HCEC 1CT (cell line): ENCODE measurements around the gene LTBP2.

Experiments used
- DNase-seq: peaks from one replicate; pipeline ENCODE4 v3.0.0-alpha.2; 2017

LTBP2 gene

DNA sequence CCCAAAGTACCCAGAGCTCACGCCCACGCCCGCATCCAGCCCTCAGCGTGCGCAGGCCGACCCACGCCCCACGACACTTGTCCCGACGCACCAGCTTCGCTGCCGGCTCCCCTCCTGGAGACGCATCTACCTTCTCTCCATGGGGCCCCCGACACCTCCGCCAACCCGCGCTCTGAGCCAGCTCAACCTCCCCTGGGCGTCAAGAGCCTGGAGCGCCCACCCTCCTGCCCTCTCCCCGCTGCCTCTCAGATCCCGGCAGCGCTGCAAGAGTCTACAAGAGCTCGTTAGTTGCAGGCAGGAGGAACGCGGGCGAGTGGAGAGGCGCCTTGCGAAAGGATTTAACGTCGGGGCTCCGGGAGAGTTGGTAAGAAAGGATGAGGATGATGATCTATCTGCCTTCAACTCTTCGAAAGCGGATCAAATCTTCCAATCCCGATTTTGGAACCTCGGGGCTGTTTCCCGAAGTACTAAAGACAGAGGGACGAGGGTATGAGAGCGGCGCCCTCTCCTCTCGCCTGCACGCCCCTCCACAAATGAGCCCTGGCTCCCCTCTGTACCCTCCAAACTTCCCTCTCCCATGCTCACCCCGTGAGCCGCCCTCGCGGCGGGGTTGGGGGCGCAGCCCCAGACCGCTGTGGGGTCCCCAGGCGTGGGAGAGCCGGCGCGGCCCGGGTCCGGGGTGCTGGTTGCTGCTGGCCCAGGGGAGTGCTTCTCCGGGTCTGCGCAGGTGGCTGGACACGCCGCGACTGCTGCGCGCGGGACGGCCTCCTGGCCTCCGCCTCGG, 979 bp downstream of the LTBP2 start:
- no peak for DNase-seq

DNA sequence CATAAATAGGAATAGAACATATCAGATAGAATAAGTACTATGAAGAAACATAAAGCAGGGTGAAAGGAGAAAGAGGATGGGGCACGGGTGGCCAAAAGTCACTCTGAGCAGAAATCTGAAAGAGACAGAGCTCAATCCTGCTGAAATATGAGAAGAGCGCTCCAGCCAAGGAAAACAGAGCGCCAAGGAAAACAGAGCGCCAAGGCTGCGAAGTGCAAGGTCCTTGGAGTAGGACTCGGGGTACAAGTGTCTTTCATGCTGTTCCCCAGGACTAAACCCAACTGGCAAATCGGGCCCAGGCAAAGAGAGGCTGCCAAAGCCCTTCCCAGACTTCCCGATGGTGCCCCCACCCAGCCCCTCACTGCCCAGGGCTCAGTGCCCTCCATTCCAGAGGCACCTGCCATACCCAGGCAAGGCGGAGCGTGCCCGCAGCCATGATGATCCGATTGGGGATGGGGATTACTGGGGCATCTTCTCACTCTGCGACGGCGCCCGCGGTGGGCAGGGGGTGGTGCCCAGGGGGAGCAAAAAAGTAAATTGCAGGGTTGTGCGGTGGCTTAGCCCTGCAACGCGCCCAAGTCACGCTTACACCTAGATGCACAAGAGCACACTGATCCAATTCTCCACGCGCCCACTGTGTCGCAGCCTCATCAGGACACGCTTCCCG, 1.7 kb downstream of the LTBP2 start:
- DNase-seq = no peak

DNA sequence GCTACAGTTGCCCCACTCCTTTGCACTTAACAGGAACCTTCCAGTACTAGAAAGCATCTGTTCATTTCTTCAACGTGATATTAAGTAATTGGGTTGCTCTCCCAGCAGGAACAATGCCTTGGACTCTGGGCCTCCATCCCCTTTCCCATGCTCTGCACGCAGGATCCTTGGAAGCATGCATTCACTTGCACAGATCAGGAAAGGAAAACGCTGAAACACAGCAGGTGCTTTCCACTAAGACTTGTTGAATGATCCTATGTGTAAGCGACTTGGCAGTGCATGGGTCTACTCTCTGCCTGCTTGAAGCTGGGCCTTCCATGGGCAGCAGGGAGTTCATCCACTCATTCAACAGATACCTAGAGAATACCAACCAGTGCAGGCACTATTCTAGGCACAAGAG, 2.3 kb downstream of the LTBP2 start:
- no peak for DNase-seq

DNA sequence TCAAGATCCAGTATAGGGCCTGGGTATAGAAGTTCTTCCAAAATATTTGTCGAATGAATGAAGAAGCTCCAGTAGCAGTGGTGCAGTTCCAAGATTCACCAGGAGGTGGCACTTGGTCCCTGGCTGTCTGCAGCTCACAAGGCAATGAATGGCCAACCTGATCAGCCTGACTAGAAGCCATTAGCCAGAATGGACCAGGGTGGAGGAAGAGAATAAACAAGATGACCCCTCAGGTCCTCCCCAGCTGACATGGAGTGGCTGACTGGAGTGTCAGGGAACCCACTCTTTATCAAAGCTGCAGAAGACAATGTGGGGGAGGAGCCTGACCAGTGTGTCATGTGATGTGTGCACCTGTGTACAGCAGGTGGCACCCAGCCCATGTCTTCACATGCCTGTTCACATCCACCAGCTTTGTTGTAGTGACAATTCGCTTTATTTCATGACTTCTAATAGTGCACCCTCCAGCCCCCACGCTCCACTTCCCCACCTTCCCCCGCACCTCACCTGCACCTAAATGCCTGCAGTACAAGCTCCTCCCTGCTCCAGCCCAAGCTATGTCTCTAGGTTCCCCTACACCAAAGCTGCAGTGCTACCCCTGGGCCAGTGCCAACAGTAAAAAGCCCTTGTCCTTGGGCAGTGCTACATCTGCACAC, 3.0 kb downstream of the LTBP2 start:
- DNase-seq = peak; percentile 76

DNA sequence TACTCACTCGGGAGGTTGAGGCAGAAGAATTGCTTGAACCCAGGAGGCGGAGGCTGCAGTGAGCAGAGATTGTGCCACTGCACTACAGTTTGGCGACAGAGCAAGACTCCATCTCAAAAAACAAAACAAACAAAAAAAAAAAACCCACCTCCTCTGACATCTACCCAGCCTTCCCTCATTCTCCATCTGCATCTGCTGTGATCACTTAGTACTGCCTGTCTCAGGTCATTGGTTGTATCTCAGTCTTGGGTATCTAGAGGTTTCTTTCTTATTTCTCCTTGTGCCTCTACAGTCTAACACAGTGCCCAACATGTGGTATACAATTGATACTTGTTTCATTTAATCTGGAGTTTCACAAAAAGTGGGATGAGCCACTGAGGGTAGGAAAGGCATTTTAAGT, 5.3 kb downstream of the LTBP2 start:
- DNase-seq = no peak

DNA sequence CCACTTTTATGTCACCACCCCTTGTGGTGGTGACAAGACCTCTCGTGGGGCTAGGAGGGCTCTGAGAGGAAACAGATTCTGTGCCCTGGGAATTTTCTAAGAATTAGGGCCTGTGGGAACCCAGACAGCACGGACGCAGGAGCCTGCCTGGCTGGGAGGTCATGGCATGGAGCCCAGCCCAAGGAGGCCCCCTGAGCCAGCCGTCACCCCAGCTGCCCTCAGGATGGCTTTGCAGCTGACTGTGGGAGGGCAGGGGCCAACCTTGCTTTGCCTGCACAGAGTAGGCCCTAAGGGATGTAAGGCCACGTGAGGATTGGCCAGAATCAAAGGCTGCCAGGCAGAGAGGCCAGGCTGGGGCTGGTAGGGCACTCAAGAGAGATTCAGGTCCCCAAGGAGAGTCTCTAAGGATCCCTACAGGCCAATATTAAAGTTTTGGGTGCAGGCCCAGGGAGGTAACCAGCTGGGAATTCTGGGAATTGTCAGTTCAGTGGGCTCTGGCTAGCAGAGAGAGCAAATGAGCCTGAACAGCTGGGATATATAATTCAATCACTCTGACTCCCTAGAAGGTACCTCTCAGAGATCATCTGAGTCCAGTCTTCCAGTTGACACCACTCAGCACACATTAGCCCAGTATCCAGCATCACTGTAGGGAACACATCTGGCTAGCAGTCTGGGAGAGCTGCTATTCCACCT, 6.4 kb downstream of the LTBP2 start:
- DNase-seq = no peak

DNA sequence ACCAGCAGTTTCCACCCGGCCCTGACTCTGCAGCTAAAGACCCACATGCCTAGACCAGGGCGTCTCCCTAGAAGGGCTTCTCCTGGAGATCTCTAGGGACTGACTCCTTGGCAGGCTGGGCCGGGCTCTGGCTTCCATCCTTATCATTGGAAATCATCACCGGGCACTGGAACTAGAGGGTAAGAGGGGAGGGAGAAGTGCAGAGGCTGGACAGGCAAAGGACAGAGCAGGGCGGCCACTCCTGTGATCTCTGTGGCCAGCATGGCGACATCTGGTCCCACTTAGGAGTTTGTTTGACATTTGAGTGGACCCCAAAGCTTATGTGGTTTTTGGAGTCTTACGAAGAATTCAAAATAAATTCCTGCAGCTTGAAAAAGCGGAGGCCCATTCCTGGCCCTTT, 7.1 kb downstream of the LTBP2 start:
- DNase-seq = no peak

DNA sequence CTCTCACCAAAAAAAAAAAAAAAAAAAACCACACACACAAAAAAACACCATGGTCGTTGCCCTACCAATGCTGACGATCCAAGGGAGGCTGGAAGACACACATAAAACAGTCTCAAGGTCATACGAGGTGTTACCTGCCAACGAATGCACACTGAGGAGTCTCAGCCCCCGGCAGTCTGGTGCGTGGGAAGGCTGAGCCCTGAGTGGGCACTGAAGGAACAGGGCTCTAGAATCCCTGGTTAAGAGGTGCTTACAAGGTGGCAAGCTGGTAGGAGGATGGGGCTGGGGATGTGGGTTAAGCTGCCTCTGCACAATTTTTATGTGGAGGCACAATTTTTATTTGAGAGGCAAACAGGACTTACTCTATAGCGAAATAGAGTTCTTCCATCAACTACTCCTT, 7.9 kb downstream of the LTBP2 start:
- no peak for DNase-seq

DNA sequence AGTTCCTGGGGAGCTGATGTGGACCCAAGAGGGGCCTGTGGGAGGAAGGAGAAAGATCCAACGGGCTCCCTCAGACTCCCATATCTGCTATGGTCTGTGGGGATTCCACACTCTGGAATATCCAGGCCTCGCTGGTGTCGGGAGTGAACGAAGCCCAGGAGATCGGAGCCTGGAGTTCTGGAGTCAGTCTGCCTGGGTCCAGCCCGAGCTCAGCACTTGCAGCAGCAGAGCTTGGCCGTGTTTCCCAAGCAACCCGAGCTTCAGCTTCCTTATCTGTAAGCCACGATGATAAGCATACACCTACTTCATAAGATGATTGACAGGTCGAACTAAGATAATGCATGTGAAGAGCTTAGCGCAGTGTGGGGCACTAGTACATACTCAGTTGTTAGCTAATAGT, 10.1 kb downstream of the LTBP2 start:
- no peak for DNase-seq

DNA sequence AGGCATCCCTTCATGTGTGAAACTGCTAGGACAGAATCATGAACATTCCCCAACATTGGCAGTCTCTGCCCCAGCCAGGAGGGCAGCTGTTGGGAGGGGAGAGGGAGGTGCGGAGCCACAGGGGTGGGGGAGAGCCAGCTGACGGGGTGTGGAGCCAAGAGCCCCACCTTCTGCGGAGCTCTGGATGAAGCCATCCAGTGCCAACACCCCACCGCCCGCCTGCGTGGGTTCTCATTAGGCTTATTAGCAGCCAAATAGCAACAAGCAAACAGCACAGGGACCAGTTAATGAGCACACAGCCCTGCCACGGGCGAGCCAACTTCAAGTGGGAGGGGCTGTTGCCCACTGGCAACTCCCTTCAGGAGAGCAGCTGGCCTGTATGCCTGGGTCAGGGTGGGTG, 12.1 kb downstream of the LTBP2 start:
- no peak for DNase-seq

DNA sequence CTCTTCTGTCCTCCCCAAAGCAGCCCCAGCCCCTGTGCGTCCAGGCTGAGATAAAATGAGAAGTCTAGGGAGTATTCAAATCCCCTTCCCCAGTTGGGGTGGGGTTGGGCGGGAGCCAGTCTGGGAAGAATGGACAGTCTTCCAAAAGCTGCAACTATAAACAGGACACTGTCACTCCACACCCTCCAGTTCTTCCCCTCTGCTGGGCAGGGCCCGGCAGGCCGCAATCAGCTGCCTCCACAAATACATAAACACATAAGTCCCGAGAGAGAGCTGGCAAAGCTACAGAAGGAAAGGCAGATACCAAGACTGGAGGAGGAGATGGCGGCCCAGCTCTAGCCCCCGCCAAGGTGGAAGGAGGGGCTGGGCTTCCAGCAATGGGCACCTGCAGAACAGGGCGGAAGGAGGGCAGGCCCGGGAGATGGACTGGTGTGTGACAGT, 12.7 kb downstream of the LTBP2 start:
- no peak for DNase-seq

DNA sequence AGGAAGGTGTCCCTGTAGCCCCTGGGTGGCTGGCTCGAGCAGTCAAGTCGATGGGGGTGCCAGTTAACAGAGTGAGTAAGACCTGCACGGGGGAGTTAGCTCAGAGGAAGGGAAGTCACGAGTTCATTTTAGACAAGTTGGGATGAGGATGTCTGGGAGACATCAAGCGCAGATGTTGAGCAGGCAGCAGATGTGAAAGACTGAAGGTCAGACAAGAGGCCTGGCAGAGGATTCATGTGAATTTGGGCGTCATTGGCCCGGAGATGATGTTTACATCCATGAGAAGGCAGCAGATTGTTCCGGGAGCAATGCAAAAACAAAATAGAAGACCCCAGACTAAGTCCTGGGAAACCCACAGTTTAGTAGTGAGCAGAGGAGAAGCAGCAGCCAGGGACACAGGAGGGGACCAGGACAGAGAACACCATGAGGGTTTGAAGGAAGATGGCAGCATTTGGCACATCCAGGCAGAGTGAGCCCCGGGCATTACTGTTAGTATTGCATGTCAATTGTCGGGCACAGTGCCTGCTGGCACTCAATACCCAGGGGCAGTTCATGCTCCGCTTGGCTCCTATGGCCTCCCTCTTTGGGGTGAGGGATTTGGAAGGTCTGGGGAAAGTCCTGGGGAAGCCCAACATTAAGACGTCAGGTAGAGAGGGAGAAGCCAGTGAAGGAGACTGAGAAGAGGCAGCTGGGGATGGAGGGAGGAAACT, 15.1 kb downstream of the LTBP2 start:
- peak; percentile 47 for DNase-seq

DNA sequence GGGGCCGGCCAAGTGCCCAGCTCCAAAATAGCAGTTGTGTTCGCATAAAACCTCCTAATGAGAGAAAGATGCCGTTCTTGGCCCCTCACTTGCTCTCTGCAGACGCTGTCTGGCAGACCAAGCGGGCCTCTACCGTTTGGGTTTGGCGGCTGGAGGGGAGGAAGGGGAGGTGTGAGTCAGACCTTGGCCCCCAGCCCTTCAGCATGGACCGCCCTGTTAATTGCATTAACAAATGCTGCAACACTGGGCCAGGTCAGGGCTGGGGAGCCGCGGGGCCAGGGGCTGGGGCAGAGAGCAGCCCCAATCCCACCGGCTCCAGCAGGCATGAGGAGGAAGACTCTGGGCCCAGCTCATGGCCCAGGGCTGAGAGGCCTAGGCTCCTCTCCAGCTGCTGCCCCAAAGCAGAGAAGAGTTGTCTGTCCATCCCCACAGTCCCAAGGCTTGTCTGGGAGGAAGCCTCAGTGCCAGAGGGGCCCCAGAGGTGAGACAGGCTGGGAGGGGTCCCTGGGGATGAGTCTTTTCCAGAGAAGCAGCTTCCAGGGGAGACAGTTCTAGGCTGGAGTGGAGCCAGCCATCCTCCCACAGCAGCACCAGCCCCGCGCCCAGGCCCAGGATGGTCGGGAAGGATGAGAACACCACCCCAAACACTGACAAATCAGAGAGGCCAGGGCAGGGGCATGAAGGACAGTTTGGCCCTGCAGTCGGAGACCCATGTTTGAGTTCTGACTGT, 16.9 kb downstream of the LTBP2 start:
- DNase-seq = no peak

DNA sequence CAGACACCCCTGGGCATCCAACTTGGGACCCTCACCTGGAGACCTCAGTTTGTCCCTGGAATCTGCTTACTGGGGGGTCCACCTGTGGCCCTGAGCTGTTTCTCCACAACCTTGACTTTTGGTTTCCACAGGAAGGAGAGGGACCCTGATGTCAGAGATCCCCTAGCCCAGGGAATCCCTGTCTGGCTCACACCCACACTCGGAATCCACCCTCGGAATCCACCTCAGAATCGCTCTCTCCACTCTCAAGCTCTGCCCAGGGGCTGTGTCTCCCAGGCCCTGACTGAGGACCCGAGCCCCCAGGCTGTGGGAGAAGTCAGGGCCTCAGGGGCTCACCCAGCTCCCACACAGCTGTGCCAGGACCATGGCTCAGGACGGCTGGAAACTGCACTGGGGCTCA, 17.4 kb downstream of the LTBP2 start:
- no peak for DNase-seq

DNA sequence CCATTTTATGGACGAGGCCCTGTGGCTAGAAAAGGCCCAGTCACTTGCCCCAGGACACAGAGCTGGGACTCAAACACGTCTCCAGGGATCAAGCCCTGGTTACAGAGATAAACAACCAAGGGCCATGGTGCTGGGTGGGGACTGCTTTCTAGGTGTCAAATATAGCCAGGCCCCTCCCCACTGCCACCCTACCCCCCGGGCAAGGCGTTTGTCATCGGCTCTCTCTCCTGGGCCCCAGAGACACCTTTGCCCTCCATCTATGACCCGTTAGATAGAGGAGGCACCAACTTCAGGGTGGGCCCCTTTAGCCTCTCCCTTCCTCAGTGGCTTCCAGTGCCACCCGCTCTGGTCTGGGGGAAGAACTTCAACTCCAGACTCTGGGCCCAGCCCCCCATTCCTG, 18.0 kb downstream of the LTBP2 start:
- DNase-seq = no peak

DNA sequence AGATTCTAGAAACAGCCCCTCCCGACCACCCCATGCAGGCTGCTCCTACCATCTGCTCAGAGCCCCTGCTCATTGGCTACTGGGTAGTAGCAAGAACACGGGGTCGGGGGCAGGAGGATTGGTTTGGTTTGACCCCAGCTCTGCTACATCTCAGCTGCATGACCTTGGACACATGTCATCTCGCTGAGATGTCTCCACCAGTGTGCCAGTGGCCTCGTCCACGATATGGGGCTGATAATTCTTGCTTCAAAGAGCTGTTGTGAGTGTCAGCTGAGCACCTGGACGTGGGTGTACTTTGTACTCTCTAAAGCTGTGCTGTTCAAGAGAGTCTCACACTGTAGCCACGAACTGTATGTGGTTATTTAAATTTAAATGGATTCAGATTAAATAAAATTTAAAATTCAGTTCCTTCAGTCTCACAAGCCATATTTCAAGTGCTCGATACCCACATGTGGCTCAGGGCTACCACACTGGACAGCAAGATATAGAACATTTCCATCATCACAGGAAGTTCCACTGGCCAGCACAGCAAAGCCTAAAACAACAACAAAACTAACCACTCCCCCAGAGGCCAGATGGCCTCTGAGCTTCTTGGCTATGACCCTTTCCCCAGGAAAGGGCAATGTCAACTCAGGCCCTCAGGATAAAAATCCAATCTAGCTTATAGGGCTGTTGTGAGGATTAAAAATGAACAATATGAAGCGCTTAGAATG, 18.6 kb downstream of the LTBP2 start:
- DNase-seq = peak; percentile 43

DNA sequence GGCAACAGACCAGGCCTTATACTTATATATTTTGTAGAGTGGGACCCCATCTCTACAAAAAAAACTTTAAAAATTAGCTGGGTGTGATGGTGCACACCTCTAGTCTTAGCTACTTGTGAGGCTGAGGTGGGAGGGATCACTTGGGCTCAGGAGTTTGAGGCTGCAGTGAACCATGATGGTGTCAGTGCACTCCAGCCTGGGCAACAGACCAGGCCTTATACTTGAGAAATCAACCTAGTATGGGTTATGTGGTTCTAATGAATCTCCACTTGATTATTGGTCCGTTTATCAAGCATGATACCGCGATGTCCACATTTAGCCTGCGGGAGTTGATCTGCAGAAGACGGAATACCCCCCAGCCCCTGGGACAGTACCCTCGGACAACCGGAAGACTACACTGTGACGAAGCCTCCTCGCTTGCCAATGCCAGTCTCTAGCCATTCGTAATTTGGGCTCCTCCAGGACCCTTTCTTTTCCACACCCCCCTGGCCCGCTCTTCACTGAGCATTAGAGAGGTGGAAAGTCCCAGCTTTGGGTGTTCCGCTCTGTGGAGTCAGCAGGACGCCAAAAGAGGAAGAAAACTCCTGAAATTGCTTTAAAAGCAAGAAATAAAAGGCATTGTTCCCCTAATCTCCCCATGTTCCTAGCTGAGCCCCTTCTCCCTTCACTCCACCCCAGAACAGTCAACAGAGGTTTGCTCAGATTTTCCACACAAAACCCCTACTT, 19.4 kb downstream of the LTBP2 start:
- DNase-seq = no peak

DNA sequence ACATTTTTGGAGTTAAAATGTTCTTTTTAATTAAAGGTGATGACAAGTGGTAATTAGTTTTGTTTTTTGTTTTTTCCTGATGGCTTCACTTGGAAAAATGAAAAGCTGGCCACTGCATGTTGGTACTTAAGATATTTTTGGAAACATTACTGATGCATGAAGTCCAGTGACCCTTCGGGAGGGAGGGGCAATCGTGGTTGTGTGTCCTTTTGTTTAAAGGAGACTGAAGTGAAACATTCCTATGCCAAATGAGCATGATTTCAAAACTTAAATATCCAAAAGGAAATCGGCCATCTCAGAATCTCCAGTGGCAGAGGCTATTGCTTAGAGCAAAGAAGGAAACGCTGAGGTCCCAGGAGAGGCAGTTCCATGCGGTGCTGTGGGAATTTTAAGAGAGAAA, 20.1 kb downstream of the LTBP2 start:
- DNase-seq = no peak

DNA sequence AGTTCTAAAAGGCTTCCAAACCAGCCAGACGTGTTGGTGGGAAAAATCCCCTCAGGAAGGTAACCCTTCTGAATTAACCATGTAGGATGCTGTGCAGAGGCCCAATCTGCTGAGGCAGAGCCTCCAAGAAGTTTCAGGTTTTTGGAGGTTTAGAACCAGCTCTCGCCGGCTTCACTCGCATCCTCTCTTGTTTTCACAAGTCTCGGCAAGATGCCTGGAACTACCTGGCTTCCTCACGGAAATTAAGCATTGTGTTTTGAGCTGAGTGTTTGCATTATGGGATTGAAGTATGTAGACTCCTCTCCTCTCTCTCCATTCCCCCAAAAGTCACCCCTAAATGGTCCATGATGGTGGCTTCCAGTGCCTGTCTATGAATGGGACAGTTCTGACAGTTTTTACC, 20.6 kb downstream of the LTBP2 start:
- DNase-seq = no peak

DNA sequence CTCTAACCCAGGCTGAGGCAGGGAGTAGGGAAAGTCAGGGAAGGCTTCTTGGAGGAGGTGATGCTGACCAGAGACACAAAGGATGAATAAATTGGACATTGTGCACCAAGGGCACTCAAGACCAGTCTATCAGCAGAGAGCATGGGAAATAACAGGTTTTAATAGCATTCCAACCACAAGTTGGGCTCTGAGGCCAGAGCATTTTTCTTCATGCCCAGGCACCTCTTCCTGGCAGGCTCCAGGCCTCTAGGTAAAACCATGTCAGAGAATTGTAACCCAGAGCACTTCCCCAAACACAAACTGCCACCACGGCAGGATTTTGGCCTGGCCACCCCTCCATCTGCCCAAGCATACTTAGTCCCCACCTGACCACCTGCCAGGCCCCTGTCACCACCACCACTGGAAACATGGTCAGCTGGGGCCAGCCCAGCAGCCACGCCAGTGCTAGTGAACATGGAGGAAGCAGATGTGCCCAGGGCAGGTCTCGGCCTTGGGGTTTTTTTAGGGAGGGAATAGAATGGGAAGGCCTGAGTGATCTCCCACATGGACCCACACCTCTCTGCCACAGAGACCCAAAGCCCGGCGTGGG, 22.7 kb downstream of the LTBP2 start:
- no peak for DNase-seq

DNA sequence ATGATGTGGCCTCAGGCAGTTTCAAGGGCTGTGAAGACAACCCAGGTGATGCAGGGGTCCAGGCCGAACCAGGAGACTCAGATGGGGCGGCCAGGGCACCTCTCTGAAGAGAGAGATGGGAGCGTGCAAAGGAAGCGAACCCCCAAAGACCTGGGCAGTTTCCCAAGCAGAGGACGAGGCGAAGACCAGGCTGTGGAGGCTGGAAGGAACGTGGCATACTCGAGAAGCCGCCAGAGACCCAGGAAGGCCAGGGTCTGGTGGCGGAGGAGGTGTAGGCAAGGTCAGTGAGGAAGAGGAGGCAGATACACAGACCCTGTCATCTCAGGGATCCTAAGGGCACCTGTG, 24.7 kb downstream of the LTBP2 start:
- no peak for DNase-seq
